OCI-LY3 (cell line): Measurements from ENCODE around the gene APOBEC3C.
"Not testable (repeated sequence)": the region's sequence is repeated elsewhere in the genome, so short reads cannot be mapped to it uniquely, and the experiment has no call there.

Source experiments
- CTCF ChIP-seq: fragments of 200-600, 300-600 bp; sonication (generic); IDR thresholded peaks from 2 replicates; pipeline ENCODE4 v1.5.1; 2014; ENCODE audit warnings: antibody characterized with exemption, low read length, low read depth
- EZH2phosphoT487 ChIP-seq: fragments of 200-600 bp; shearing (Covaris generic); IDR thresholded peaks from 2 replicates; pipeline ENCODE4 v1.6.1; 2018; ENCODE audit warnings: antibody characterized with exemption, mixed run types, low read depth

GRCh38 chr22:39045136-39045535 lies 31.1 kb downstream of the APOBEC3C start:
- TF ChIP-seq CTCF, EZH2phosphoT487: not testable (repeated sequence)
